Measurements from ENCODE around the gene JMJD8. TPM values are rescaled to one million over a fixed set of nuclear protein-coding genes. Genes with fewer than 3 reads are reported as not detected.

The JMJD8 gene
- total RNA-seq, 1 experiment from 2014 or later: 73.9 TPM

GRCh38 chr16:694863-695354, 10.8 kb upstream of the JMJD8 start:
- DNase-seq (ENCODE audit: low read depth, low spot score) (no peak), ATAC-seq (no peak)
- BruUV-seq (replicated peaks): no TSS peak
- Histone ChIP-seq H3K4me1 (ENCODE audit: control insufficient read depth, insufficient read depth, low read length) (0 out of 2 replicates have a peak, but pooled peaks cover 3% of the 10 kb centered on the region), H3K9me3 (ENCODE audit: control insufficient read depth, insufficient read depth, low read depth, low read length) (no peaks in the 10 kb centered on the region), H3K27ac (ENCODE audit: low read length) (no peak overlapping the region), H3K27me3 (ENCODE audit: control insufficient read depth, insufficient read depth, low read length) (no peaks in the 10 kb centered on the region), H3K36me3 (ENCODE audit: control insufficient read depth, insufficient read depth, low read length) (peaks cover 2% of the 10 kb centered on the region; the same call in 1 of the 2 replicates), H3K4me3 (ENCODE audit: low read depth in 2 of 2, low read length in 2 of 2) (no peak overlapping the region)
- intact Hi-C loops (cut with micrococcal nuclease; ENCODE audit: unreplicated experiment): no loop called here
- ChIA-PET CTCF (no interaction called here), POLR2A (no interaction called here)
- in situ Hi-C loops (cut with HindIII; ENCODE audit: low pct_unique_long_range_greater_than_20kb, low sequenced_read_pairs): no loop called here
- TF ChIP-seq, protein P1, sequence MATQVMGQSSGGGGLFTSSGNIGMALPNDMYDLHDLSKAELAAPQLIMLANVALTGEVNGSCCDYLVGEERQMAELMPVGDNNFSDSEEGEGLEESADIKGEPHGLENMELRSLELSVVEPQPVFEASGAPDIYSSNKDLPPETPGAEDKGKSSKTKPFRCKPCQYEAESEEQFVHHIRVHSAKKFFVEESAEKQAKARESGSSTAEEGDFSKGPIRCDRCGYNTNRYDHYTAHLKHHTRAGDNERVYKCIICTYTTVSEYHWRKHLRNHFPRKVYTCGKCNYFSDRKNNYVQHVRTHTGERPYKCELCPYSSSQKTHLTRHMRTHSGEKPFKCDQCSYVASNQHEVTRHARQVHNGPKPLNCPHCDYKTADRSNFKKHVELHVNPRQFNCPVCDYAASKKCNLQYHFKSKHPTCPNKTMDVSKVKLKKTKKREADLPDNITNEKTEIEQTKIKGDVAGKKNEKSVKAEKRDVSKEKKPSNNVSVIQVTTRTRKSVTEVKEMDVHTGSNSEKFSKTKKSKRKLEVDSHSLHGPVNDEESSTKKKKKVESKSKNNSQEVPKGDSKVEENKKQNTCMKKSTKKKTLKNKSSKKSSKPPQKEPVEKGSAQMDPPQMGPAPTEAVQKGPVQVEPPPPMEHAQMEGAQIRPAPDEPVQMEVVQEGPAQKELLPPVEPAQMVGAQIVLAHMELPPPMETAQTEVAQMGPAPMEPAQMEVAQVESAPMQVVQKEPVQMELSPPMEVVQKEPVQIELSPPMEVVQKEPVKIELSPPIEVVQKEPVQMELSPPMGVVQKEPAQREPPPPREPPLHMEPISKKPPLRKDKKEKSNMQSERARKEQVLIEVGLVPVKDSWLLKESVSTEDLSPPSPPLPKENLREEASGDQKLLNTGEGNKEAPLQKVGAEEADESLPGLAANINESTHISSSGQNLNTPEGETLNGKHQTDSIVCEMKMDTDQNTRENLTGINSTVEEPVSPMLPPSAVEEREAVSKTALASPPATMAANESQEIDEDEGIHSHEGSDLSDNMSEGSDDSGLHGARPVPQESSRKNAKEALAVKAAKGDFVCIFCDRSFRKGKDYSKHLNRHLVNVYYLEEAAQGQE (IDR thresholded peaks at IDR 0.05; ENCODE audit: insufficient read depth in 1 of 2, low read depth in 2 of 2, low read length in 1 of 2): no peak
- TF ChIP-seq, protein P2, sequence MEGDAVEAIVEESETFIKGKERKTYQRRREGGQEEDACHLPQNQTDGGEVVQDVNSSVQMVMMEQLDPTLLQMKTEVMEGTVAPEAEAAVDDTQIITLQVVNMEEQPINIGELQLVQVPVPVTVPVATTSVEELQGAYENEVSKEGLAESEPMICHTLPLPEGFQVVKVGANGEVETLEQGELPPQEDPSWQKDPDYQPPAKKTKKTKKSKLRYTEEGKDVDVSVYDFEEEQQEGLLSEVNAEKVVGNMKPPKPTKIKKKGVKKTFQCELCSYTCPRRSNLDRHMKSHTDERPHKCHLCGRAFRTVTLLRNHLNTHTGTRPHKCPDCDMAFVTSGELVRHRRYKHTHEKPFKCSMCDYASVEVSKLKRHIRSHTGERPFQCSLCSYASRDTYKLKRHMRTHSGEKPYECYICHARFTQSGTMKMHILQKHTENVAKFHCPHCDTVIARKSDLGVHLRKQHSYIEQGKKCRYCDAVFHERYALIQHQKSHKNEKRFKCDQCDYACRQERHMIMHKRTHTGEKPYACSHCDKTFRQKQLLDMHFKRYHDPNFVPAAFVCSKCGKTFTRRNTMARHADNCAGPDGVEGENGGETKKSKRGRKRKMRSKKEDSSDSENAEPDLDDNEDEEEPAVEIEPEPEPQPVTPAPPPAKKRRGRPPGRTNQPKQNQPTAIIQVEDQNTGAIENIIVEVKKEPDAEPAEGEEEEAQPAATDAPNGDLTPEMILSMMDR (IDR thresholded peaks at IDR 0.05): no peak
- no peak for TF ChIP-seq POLR2AphosphoS5 (IDR thresholded peaks at IDR 0.05; ENCODE audit: low read depth, low read length)
- TF ChIP-seq TCF7L2 (IDR thresholded peaks at IDR 0.05; ENCODE audit: low read depth, low read length): no peak
- no peak for TF ChIP-seq SIN3A (IDR thresholded peaks at IDR 0.05; ENCODE audit: borderline replicate concordance, insufficient read depth, low read depth, low read length)

- H3K27ac ChIP-seq (ENCODE audit: low read length): no peak overlapping the region
- peaks cover 4% of the 10 kb centered on the region; the same call in 1 of the 2 replicates for H3K36me3 ChIP-seq (ENCODE audit: control insufficient read depth, insufficient read depth, low read length)
- ATAC-seq (no peak), DNase-seq (ENCODE audit: low read depth, low spot score) (no peak)
- no peaks in the 10 kb centered on the region for H3K27me3 ChIP-seq (ENCODE audit: control insufficient read depth, insufficient read depth, low read length)
- TF ChIP-seq TCF7L2 (IDR thresholded peaks at IDR 0.05; ENCODE audit: low read depth, low read length): no peak
- TF ChIP-seq POLR2AphosphoS5 (IDR thresholded peaks at IDR 0.05; ENCODE audit: low read depth, low read length): no peak
- TF ChIP-seq, protein P2 (IDR thresholded peaks at IDR 0.05): no peak
- no peak for TF ChIP-seq SIN3A (IDR thresholded peaks at IDR 0.05; ENCODE audit: borderline replicate concordance, insufficient read depth, low read depth, low read length)
- TF ChIP-seq, protein P1 (IDR thresholded peaks at IDR 0.05; ENCODE audit: insufficient read depth in 1 of 2, low read depth in 2 of 2, low read length in 1 of 2): no peak
- no TSS peak for BruUV-seq (replicated peaks)
- POLR2A ChIA-PET: no interaction called here
- no peak overlapping the region for H3K4me3 ChIP-seq (ENCODE audit: low read depth in 2 of 2, low read length in 2 of 2)
- intact Hi-C loops (cut with micrococcal nuclease; ENCODE audit: unreplicated experiment): no loop called here
- in situ Hi-C loops (cut with HindIII; ENCODE audit: low pct_unique_long_range_greater_than_20kb, low sequenced_read_pairs): no loop called here
- CTCF ChIA-PET: no interaction called here
- peaks cover 7% of the 10 kb centered on the region for H3K4me1 ChIP-seq (ENCODE audit: control insufficient read depth, insufficient read depth, low read length)
- no peaks in the 10 kb centered on the region for H3K9me3 ChIP-seq (ENCODE audit: control insufficient read depth, insufficient read depth, low read depth, low read length)
Measured at GRCh38 chr16:694187-694862, 10.2 kb upstream of the JMJD8 start.
